Measurements from ENCODE around the gene UBA52. TPM values are rescaled to one million over a fixed set of nuclear protein-coding genes. Genes with fewer than 3 reads are reported as not detected.
"Not testable (repeated sequence)": the region's sequence is repeated elsewhere in the genome, so short reads cannot be mapped to it uniquely, and the experiment has no call there.

The UBA52 gene
- total and polyA plus RNA-seq, 2 donors (not counting 1 experiment from before 2014, with no cell fraction given), result 1,837 to 5,694 TPM

DNA sequence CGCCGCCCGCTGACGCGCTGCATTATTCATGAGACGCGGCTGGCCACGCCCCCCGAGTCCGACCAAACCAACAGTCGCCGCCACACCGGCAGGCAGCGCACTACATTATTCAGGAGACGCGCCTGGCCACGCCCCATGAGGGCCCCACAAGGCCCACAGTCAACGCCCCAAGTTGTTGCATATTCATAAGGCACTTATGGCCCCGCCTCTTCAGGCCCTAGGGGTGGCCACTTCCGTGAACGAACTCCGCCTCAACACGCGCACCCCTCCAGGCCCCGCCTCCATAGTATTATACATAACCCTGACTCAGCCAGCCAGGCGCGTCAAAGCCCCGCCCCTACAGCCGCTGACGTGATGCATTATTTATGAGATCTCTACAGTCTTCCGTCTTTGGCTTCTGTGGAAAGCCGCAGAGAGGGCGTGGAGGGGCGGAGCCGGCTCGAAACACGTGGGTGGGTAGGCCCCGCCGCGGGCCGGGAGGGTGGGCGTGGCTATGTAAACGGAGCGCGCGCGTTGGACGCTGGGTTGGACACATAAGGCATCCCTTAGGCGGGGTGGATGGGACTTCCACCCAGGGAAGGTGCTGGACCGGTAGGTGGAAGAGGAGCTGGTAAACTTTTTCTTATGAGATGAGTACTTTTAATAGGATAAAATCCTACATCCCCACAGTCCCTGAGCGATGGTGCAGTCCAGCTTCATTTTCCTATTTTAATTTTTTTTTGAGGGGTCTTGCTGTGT lies 49.4 kb upstream of the UBA52 start:
- H3K4me3 Mint-ChIP-seq, result peak overlapping the region; percentile 90
- DNase-seq (peak; percentile 100), ATAC-seq (ENCODE audit: low read depth) (peak; percentile 87)
- under 1% methylated on average over 49 of the region's 51 CpGs for WGBS (ENCODE audit: insufficient coverage)
- H3K27me3 Mint-ChIP-seq, result no peaks in the 10 kb centered on the region
- H3K9ac ChIP-seq (ENCODE audit: low read length), result peak overlapping the region; percentile 99
- H3K27ac ChIP-seq (ENCODE audit: low read length in 2 of 2), result peak overlapping the region; percentile 95 to 98
- intact Hi-C loops (cut with micrococcal nuclease), result loop anchor here (1.0 to 5.0 kb wide), 12 partner anchors 21 to 1295 kb away; partner anchors contain the start of genes ARMC6, COPE, DDX49 and FKBP8
- H3K27ac Mint-ChIP-seq, result peak overlapping the region; percentile 95
- peak overlapping the region; percentile 97 for H3K4me2 ChIP-seq (replicated peaks; ENCODE audit: low read depth, low read length, poor library complexity, severe bottlenecking)
- H2AFZ ChIP-seq (ENCODE audit: insufficient read depth, low read depth, low read length, poor library complexity, severe bottlenecking), result peak overlapping the region; percentile 80
- H3K4me3 ChIP-seq (ENCODE audit: control extremely low read depth in 1 of 5, extremely low read depth in 1 of 5, insufficient read depth in 1 of 5, low read depth in 2 of 5, low read length in 4 of 5), result peak overlapping the region in 4 of 5 experiments; percentile 84 to 97 (median 92)
- no peaks in the 10 kb centered on the region for H3K27me3 ChIP-seq (replicated peaks in 1 of 4; ENCODE audit: control extremely low read depth in 1 of 4, control insufficient read depth in 3 of 4, insufficient read depth in 4 of 4, low read length in 3 of 4)
- ChIA-PET POLR2A (interaction anchor here (0.5 to 4.2 kb wide), 10 partner anchors 18 to 636 kb away, joined by 3 to 44 read pairs (median 4); partner anchors contain the start of genes COPE, DDX49, FKBP8 and KXD1), CTCF (interaction anchor here (3.6 to 4.4 kb wide), 4 partner anchors 36 to 324 kb away, joined by 13 to 47 read pairs (median 23); partner anchors contain the start of genes KXD1 and UBA52)
- peaks cover 29% of the 10 kb centered on the region for H4K20me1 ChIP-seq (ENCODE audit: control insufficient read depth, insufficient read depth, low read length, poor library complexity, severe bottlenecking)
- H3K4me1 ChIP-seq (ENCODE audit: control insufficient read depth in 2 of 2, insufficient read depth in 2 of 2, low read length in 2 of 2), result peaks cover 7 to 23% of the 10 kb centered on the region in 2 donors
- TF ChIP-seq, protein P1, sequence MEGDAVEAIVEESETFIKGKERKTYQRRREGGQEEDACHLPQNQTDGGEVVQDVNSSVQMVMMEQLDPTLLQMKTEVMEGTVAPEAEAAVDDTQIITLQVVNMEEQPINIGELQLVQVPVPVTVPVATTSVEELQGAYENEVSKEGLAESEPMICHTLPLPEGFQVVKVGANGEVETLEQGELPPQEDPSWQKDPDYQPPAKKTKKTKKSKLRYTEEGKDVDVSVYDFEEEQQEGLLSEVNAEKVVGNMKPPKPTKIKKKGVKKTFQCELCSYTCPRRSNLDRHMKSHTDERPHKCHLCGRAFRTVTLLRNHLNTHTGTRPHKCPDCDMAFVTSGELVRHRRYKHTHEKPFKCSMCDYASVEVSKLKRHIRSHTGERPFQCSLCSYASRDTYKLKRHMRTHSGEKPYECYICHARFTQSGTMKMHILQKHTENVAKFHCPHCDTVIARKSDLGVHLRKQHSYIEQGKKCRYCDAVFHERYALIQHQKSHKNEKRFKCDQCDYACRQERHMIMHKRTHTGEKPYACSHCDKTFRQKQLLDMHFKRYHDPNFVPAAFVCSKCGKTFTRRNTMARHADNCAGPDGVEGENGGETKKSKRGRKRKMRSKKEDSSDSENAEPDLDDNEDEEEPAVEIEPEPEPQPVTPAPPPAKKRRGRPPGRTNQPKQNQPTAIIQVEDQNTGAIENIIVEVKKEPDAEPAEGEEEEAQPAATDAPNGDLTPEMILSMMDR (IDR thresholded peaks at IDR 0.05), result no peak
- TF ChIP-seq EZH2 (IDR thresholded peaks at IDR 0.05; ENCODE audit: borderline replicate concordance, insufficient read depth, low read depth, low read length, poor library complexity, severe bottlenecking), result no peak
- no peaks in the 10 kb centered on the region for H3K9me3 Mint-ChIP-seq (ENCODE audit: insufficient read depth)
- peaks cover 44% of the 10 kb centered on the region for H3K79me2 ChIP-seq (ENCODE audit: control insufficient read depth, insufficient read depth, low read length)
- no peaks in the 10 kb centered on the region for H3K36me3 ChIP-seq (replicated peaks in 1 of 2; ENCODE audit: control extremely low read depth in 1 of 2, control insufficient read depth in 1 of 2, extremely low read depth in 1 of 2, insufficient read depth in 2 of 2, low read length in 1 of 2)
- no peaks in the 10 kb centered on the region for H3K9me3 ChIP-seq (ENCODE audit: control extremely low read depth in 1 of 3, control insufficient read depth in 2 of 3, insufficient read depth in 1 of 3, low read length in 2 of 3)
- H3K4me1 Mint-ChIP-seq, result peaks cover 18% of the 10 kb centered on the region

DNA sequence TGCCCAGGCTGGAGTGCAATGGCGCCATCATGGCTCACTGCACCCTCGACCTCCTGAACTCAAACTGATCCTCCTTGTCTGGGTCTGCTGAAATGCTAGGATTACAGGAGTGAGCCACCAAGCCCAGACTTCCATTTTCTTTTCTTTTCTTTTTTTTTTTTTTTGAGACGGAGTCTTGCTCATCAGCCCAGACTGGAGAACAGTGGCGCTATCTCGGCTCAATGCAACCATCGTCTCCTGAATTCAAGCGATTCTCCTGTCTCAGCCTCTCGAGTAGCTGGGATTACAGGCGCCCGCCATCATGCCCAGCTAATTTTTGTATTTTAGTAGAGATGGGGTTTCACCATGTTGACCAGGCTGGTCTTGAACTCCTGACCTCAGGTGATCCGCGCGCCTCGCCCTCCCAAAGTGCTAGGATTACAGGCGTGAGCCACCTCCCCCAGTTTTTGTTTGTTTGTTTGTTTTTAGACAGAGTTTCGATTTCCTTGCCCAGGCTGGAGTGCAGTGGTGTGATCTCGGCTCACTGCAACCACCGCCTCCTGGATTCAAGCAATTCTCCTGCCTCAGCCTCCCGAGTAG lies 48.7 kb upstream of the UBA52 start:
- Histone ChIP-seq H4K20me1 (ENCODE audit: control insufficient read depth, insufficient read depth, low read length, poor library complexity, severe bottlenecking) (peaks cover 23% of the 10 kb centered on the region), H3K4me1 (ENCODE audit: control insufficient read depth in 2 of 2, insufficient read depth in 2 of 2, low read length in 2 of 2) (peaks cover 7 to 23% of the 10 kb centered on the region in 2 donors), H2AFZ (ENCODE audit: insufficient read depth, low read depth, low read length, poor library complexity, severe bottlenecking) (peak overlapping the region; percentile 60), H3K4me2 (replicated peaks; ENCODE audit: low read depth, low read length, poor library complexity, severe bottlenecking) (peak overlapping the region; percentile 76), H3K4me3 (ENCODE audit: control extremely low read depth in 1 of 5, extremely low read depth in 1 of 5, insufficient read depth in 1 of 5, low read depth in 2 of 5, low read length in 4 of 5) (peak overlapping the region in 4 of 5 experiments; percentile 13 to 46 (median 32)), H3K27ac (ENCODE audit: low read length in 2 of 2) (peak overlapping the region; percentile 89 to 92), H3K9ac (ENCODE audit: low read length) (peak overlapping the region; percentile 46), H3K79me2 (ENCODE audit: control insufficient read depth, insufficient read depth, low read length) (peaks cover 37% of the 10 kb centered on the region)
- ATAC-seq (ENCODE audit: low read depth); H3K9me3 ChIP-seq (ENCODE audit: control extremely low read depth in 1 of 3, control insufficient read depth in 2 of 3, insufficient read depth in 1 of 3, low read length in 2 of 3); H3K36me3 ChIP-seq (replicated peaks in 1 of 2; ENCODE audit: control extremely low read depth in 1 of 2, control insufficient read depth in 1 of 2, extremely low read depth in 1 of 2, insufficient read depth in 2 of 2, low read length in 1 of 2); H3K9me3 Mint-ChIP-seq (ENCODE audit: insufficient read depth); H3K27me3 Mint-ChIP-seq; H3K27me3 ChIP-seq (replicated peaks in 1 of 4; ENCODE audit: control extremely low read depth in 1 of 4, control insufficient read depth in 3 of 4, insufficient read depth in 4 of 4, low read length in 3 of 4); DNase-seq: not testable (repeated sequence)
- CTCF ChIA-PET, result interaction anchor here (3.9 to 4.4 kb wide), 3 partner anchors 35 to 323 kb away, joined by 13 to 47 read pairs (median 20); partner anchors contain the start of gene KXD1
- WGBS (ENCODE audit: insufficient coverage), result 86% methylated on average over 9 of the region's 19 CpGs
- POLR2A ChIA-PET, result interaction anchor here (0.5 to 4.2 kb wide), 8 partner anchors 17 to 636 kb away, joined by 3 to 44 read pairs (median 4); partner anchors contain the start of genes FKBP8, KXD1 and REX1BD
- intact Hi-C loops (cut with micrococcal nuclease), result loop anchor here (1.0 to 5.0 kb wide), 12 partner anchors 20 to 1296 kb away; partner anchors contain the start of genes ARMC6, COPE, DDX49 and FKBP8
- Mint-ChIP-seq H3K4me1 (peaks cover 18% of the 10 kb centered on the region), H3K4me3 (peak overlapping the region; percentile 90), H3K27ac (peak overlapping the region; percentile 95)

All from B cell (primary cell).